ENCODE results near the gene FSD1L. TPM values are rescaled to one million over a fixed set of nuclear protein-coding genes. Genes with fewer than 3 reads are reported as not detected.
"Not testable (repeated sequence)": the region's sequence is repeated elsewhere in the genome, so short reads cannot be mapped to it uniquely, and the experiment has no call there.

FSD1L gene
- total RNA-seq, 4 donors from 2014 or later: 0.38 to 1.8 (median 1.2) TPM

DNA sequence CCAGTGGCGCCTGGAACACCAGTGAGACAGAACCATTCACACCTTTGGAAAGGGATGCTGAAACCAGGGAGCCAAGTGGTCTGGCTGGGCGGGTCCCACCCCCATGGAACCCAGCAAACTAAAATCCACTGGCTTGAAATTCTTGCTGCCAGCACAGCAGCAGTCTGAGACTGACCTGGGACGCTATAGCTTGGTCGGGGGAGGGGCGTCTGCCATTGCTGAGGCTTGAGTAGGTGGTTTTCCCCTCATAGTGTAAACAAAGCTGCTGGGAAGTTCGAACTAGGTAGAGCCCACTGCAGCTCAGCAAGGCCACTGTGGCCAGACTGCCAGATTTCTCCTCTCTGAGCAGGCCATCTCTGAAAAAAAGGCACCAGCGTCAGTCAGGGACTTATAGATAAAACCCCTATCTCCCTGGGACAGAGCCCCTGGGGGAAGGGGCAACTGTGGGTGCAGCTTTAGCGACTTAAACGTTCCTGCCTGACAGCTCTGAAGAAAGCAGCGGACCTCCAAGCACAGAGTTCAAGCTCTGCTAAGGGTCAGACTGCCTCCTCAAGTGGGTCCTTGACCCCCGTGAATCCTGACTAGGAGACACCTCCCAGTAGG, 68.1 kb downstream of the FSD1L start:
- no peaks in the 10 kb centered on the region for H3K4me1 ChIP-seq
- TF ChIP-seq, protein P1, sequence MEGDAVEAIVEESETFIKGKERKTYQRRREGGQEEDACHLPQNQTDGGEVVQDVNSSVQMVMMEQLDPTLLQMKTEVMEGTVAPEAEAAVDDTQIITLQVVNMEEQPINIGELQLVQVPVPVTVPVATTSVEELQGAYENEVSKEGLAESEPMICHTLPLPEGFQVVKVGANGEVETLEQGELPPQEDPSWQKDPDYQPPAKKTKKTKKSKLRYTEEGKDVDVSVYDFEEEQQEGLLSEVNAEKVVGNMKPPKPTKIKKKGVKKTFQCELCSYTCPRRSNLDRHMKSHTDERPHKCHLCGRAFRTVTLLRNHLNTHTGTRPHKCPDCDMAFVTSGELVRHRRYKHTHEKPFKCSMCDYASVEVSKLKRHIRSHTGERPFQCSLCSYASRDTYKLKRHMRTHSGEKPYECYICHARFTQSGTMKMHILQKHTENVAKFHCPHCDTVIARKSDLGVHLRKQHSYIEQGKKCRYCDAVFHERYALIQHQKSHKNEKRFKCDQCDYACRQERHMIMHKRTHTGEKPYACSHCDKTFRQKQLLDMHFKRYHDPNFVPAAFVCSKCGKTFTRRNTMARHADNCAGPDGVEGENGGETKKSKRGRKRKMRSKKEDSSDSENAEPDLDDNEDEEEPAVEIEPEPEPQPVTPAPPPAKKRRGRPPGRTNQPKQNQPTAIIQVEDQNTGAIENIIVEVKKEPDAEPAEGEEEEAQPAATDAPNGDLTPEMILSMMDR (IDR thresholded peaks at IDR 0.05): no peak
- no peak for TF ChIP-seq POLR2A (IDR thresholded peaks at IDR 0.05)
- 80% methylated on average over 3 of the region's 11 CpGs; no CpG with 5 or more reads in 1 of the 2 donors for WGBS, 2 donors
- H3K36me3 ChIP-seq: peaks cover 0 to 19% (median 0%) of the 10 kb centered on the region in 3 donors
- no peak for DNase-seq
- no peaks in the 10 kb centered on the region for H3K9me3 ChIP-seq
- no peaks in the 10 kb centered on the region for H3K27me3 ChIP-seq
- H3K4me3 ChIP-seq: no peak overlapping the region
- intact Hi-C loops (cut with DNase I): no loop called here
- H3K27ac ChIP-seq: no peak overlapping the region

DNA sequence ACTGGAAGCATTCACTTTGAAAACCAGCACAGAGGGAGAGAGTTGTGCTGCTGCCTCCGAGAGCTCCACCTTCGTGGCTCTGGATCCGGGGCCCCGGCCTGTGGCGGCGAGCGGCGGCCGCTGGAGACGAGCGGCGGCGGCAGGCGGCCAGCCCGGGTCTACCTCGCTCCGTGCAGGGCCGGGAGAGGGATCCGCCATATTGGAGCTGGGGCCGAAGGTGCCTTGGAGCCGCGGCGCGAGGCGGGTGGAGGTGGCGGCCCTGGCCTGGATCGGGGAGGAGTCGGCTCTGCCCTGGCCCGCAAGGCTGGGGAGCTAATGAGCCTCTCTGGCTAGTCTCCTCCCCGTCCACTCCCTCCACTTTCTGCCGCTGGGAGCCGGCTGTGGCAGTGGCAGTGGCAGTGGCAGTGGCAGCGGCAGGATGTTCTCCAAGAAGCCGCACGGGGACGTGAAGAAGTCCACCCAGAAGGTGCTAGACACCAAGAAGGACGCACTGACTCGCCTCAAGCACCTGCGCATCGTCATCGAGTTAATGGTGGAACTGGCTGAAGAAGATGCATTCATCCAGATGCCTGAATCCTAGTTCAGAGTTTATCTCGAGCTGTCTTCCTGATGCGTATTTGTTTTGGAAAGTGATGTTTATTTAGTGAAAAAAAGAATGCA, 72.0 kb downstream of the FSD1L start:
- DNase-seq; H3K4me1 ChIP-seq; intact Hi-C loops (cut with DNase I); H3K27me3 ChIP-seq; H3K9me3 ChIP-seq: not testable (repeated sequence)
- 98 to 99% methylated on average over 9 to 27 of the region's 43 CpGs for WGBS, 2 donors
- Histone ChIP-seq H3K27ac (peak overlapping the region; percentile 68 to 90 (median 80)), H3K4me3 (peak overlapping the region in 3 of 4 donors; percentile 32 to 61 (median 49)), H3K36me3 (peaks cover 0 to 13% (median 0%) of the 10 kb centered on the region in 3 donors)

DNA sequence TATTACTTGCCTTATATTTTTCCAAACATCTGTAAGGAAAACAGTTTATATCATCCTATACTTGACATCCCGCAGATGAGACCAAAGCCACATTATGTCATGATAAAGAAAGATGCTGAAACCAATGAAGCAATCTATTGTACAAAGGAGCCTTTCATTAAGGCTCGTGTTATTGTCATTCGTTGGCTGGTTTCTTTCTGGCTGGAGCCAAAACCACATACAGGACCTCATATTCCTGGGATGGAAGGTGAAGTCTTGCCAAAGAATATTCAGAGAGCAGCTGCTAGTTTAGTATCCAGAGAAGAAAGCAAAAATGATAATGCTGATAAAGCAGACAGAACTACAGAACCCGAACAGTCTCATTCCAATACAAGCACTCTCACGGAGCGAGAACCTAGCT, 73.2 kb downstream of the FSD1L start:
- H3K27ac ChIP-seq; H3K27me3 ChIP-seq; H3K36me3 ChIP-seq; H3K9me3 ChIP-seq; DNase-seq; H3K4me1 ChIP-seq; H3K4me3 ChIP-seq; intact Hi-C loops (cut with DNase I): not testable (repeated sequence)
- 79 to 83% methylated on average over 6 of the region's 6 CpGs for WGBS, 2 donors

DNA sequence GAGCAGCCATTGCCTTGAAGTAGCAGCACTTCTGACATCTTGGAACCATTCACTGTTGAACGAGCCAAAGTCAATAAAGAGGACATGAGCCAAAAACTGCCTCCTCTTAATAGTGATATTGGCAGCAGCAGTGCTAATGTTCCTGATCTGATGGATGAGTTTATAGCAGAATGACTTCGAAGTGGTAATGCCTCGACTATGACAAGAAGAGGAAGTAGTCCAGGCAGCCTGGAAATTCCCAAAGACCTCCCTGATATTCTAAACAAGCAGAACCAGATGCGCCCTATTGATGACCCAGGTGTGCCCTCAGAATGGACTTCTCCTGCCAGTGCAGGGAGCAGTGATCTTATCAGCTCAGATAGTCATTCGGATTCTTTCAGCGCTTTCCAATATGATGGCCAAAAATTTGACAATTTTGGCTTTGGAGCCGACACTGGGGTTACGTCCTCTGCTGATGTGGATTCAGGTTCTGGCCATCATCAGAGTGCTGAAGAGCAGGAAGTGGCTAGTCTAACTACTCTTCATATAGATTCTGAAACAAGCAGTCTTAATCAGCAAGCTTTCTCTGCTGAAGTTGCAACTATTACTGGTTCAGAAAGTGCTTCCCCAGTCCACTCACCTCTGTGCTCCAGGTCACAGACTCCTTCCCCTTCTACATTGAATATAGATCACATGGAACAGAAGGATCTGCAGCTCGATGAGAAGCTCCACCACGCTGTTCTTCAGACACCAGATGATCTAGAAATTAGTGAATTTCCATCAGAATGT, 75.0 kb downstream of the FSD1L start:
- H3K27ac ChIP-seq; H3K27me3 ChIP-seq; intact Hi-C loops (cut with DNase I); H3K4me3 ChIP-seq; H3K36me3 ChIP-seq; DNase-seq; H3K4me1 ChIP-seq; H3K9me3 ChIP-seq: not testable (repeated sequence)
- WGBS, 2 donors: 61 to 73% methylated on average over 6 to 10 of the region's 10 CpGs

DNA sequence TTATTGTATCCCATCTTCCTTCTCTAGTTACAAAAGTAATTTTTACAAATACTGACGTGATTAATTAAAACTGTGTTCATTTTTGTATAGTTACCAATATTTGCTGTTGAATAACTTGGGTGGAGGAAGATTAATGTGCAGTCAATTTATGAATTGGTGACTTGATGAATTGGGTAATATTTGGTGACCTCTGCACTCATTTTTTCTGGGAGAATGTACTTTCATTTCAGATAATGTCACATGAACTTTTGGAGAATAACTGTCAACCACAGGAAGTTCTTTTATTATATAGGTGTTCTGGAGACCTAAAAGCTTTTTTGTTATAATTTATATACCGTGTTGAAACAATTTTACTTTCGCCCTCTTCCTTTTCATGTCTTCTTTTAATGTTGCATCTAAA, 83.7 kb downstream of the FSD1L start:
- WGBS, 2 donors: 74 to 78% methylated on average over 3 of the region's 3 CpGs
- TF ChIP-seq, protein P1 (IDR thresholded peaks at IDR 0.05): no peak
- TF ChIP-seq POLR2A (IDR thresholded peaks at IDR 0.05): no peak
- Histone ChIP-seq H3K27ac (no peak overlapping the region), H3K4me1 (no peaks in the 10 kb centered on the region), H3K27me3 (no peaks in the 10 kb centered on the region), H3K36me3 (no peaks in the 10 kb centered on the region), H3K9me3 (no peaks in the 10 kb centered on the region), H3K4me3 (no peak overlapping the region)
- intact Hi-C loops (cut with DNase I): no loop called here
- no peak for DNase-seq

DNA sequence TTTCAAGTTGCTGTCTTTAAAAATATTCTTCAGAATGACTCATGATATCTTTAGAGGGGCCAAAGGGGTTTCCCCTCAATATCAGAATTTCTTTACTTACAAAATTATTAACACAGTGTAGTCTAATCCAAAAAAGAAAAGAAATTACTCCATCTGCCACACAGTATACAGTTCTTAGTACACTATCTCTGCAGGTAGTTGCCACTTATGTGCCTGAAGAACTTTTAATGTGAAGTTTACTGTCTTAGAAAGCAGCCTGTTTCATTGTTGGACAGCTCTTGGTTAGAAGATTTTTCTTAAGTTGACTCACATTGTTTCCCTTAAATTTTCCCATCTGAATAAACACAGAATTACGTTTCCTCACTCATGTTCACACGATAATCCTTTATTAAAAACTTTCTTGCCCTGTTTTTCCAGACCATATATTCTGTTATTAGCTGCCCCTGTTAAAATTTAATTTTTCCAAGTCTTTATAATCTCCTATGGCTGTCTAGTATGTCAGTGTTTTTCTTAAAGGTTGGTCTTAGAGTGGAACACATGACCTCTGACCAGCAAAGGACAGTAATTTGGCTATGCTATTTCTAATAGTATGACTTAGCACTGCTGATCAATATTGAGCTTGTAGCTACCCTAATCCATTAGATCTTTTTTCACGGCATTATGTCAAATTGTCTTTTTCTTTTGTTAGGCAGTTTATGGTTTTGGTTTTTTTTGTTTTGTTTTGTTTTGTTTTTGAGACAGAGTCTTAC, 88.3 kb downstream of the FSD1L start:
- Histone ChIP-seq H3K27ac (no peak overlapping the region), H3K4me3 (no peak overlapping the region), H3K27me3 (no peaks in the 10 kb centered on the region), H3K4me1 (no peaks in the 10 kb centered on the region), H3K36me3 (no peaks in the 10 kb centered on the region), H3K9me3 (no peaks in the 10 kb centered on the region)
- intact Hi-C loops (cut with DNase I): no loop called here
- no peak for DNase-seq
- no peak for TF ChIP-seq POLR2A (IDR thresholded peaks at IDR 0.05)
- TF ChIP-seq, protein P1 (IDR thresholded peaks at IDR 0.05): no peak
- WGBS, 2 donors: 79 to 92% methylated on average over 3 of the region's 3 CpGs

Measured in esophagus squamous epithelium (tissue), 5 donors.